H1 (cell line): Measurements from ENCODE around the gene KIF2C. TPM values are rescaled to one million over a fixed set of nuclear protein-coding genes. Genes with fewer than 3 reads are reported as not detected.

ENCODE experiments used
- KDM5A ChIP-seq: fragments of 200-600 bp; IDR thresholded peaks from 2 replicates; pipeline ENCODE4 v1.7.1; 2012; ENCODE audit warnings: mild to moderate bottlenecking, low read length, inconsistent platforms, mixed read lengths
- POLR2A ChIP-seq, 2 experiments: IDR thresholded peaks; 1 replicate in 1 of 2; 2 replicates in 1 of 2; pipeline ENCODE4 v1.6.1; 2011; ENCODE audit warnings: low read depth in 2 of 2, low read length in 2 of 2, mild to moderate bottlenecking in 2 of 2; ENCODE audit errors: control extremely low read depth in 1 of 2
- SIRT6 ChIP-seq: IDR thresholded peaks from one replicate; pipeline ENCODE4 v1.7.1; 2012; ENCODE audit warnings: low read length, inconsistent platforms
- polyA plus RNA-seq, 7 experiments: library from polyadenylated mRNA; depleted of rRNA in 3 of 7; stranded (reverse) in 5 of 7; unstranded in 2 of 7; fragments of >200 nt in 5 of 7; fragments of 200-250 nt in 2 of 7; gene quantifications; 1 replicate in 5 of 7; 2 replicates in 1 of 7; 4 replicates in 1 of 7; pipeline versions ENCODE4 v1.2.1 to v1.2.3, GENCODE V29; 2011 to 2013; ENCODE audit warnings: missing spikeins in 2 of 7, mixed read lengths in 2 of 7
- total RNA-seq: library from RNA; stranded (reverse); fragmentation: NEBNext Ultra II Directional; extraction: Animal tissue kit (Norgen Biotek cat#: 25700); gene quantifications from 2 replicates; pipeline ENCODE4 v1.2.1, GENCODE V29; 2021
- TF ChIP-seq, protein P1 (sequence below): fragments of 300-600 bp; sonication (generic); IDR thresholded peaks from 2 replicates; pipeline ENCODE4 v1.7.1; 2012; ENCODE audit warnings: low read length, moderate library complexity, mild to moderate bottlenecking, inconsistent platforms; ENCODE audit not compliant: insufficient replicate concordance

The KIF2C gene
- total and polyA plus RNA-seq, 2 of the 8 experiments (the other 6 are each of a cell fraction or from before 2014, with no cell fraction given) = 41.8 to 68.1 TPM

DNA sequence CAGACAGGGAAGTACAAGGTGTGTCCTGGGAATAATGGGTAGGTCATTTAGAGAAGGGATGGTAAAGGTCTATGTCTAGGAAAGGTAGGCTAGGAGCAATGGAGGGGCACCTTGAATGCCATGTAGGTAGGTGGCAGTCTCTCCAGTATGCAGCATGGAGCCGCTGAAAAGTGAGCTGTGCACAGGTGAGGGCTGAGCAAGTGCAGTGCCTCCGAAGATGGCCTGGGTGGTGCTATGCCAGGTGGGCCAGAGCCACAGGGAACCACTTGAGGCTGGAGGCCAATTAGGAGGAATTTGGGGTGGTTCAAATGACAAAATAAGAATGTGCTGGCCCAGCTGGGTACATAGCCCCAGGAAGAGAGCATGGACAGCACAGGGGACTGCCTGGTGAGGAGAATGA is 33.7 kb upstream of the KIF2C start (continued):
- no peak for TF ChIP-seq SIRT6
- no peak for TF ChIP-seq POLR2A (IDR thresholded peaks at IDR 0.05; ENCODE audit: control extremely low read depth in 1 of 2, low read depth in 2 of 2, low read length in 2 of 2)
- no peak for TF ChIP-seq KDM5A
- TF ChIP-seq, protein P1, sequence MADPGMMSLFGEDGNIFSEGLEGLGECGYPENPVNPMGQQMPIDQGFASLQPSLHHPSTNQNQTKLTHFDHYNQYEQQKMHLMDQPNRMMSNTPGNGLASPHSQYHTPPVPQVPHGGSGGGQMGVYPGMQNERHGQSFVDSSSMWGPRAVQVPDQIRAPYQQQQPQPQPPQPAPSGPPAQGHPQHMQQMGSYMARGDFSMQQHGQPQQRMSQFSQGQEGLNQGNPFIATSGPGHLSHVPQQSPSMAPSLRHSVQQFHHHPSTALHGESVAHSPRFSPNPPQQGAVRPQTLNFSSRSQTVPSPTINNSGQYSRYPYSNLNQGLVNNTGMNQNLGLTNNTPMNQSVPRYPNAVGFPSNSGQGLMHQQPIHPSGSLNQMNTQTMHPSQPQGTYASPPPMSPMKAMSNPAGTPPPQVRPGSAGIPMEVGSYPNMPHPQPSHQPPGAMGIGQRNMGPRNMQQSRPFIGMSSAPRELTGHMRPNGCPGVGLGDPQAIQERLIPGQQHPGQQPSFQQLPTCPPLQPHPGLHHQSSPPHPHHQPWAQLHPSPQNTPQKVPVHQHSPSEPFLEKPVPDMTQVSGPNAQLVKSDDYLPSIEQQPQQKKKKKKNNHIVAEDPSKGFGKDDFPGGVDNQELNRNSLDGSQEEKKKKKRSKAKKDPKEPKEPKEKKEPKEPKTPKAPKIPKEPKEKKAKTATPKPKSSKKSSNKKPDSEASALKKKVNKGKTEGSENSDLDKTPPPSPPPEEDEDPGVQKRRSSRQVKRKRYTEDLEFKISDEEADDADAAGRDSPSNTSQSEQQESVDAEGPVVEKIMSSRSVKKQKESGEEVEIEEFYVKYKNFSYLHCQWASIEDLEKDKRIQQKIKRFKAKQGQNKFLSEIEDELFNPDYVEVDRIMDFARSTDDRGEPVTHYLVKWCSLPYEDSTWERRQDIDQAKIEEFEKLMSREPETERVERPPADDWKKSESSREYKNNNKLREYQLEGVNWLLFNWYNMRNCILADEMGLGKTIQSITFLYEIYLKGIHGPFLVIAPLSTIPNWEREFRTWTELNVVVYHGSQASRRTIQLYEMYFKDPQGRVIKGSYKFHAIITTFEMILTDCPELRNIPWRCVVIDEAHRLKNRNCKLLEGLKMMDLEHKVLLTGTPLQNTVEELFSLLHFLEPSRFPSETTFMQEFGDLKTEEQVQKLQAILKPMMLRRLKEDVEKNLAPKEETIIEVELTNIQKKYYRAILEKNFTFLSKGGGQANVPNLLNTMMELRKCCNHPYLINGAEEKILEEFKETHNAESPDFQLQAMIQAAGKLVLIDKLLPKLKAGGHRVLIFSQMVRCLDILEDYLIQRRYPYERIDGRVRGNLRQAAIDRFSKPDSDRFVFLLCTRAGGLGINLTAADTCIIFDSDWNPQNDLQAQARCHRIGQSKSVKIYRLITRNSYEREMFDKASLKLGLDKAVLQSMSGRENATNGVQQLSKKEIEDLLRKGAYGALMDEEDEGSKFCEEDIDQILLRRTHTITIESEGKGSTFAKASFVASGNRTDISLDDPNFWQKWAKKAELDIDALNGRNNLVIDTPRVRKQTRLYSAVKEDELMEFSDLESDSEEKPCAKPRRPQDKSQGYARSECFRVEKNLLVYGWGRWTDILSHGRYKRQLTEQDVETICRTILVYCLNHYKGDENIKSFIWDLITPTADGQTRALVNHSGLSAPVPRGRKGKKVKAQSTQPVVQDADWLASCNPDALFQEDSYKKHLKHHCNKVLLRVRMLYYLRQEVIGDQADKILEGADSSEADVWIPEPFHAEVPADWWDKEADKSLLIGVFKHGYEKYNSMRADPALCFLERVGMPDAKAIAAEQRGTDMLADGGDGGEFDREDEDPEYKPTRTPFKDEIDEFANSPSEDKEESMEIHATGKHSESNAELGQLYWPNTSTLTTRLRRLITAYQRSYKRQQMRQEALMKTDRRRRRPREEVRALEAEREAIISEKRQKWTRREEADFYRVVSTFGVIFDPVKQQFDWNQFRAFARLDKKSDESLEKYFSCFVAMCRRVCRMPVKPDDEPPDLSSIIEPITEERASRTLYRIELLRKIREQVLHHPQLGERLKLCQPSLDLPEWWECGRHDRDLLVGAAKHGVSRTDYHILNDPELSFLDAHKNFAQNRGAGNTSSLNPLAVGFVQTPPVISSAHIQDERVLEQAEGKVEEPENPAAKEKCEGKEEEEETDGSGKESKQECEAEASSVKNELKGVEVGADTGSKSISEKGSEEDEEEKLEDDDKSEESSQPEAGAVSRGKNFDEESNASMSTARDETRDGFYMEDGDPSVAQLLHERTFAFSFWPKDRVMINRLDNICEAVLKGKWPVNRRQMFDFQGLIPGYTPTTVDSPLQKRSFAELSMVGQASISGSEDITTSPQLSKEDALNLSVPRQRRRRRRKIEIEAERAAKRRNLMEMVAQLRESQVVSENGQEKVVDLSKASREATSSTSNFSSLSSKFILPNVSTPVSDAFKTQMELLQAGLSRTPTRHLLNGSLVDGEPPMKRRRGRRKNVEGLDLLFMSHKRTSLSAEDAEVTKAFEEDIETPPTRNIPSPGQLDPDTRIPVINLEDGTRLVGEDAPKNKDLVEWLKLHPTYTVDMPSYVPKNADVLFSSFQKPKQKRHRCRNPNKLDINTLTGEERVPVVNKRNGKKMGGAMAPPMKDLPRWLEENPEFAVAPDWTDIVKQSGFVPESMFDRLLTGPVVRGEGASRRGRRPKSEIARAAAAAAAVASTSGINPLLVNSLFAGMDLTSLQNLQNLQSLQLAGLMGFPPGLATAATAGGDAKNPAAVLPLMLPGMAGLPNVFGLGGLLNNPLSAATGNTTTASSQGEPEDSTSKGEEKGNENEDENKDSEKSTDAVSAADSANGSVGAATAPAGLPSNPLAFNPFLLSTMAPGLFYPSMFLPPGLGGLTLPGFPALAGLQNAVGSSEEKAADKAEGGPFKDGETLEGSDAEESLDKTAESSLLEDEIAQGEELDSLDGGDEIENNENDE = no peak
